ENCODE results near the gene WDR86. TPM values are rescaled to one million over a fixed set of nuclear protein-coding genes. Genes with fewer than 3 reads are reported as not detected.

WDR86 gene
- total and polyA plus RNA-seq, 2 of the 8 experiments (the other 6 are each of a cell fraction or from before 2014, with no cell fraction given) = 12.7 to 15.8 TPM

- TF ChIP-seq CEBPB (IDR thresholded peaks at IDR 0.05; ENCODE audit: low read depth, low read length) = no peak
Measured at GRCh38 chr7:151435971-151436370, 26.1 kb upstream of the WDR86 start (continued).
